IMR-90 (cell line): Measurements from ENCODE around the gene TRIM44. TPM values are rescaled to one million over a fixed set of nuclear protein-coding genes. Genes with fewer than 3 reads are reported as not detected.

Source experiments
- ATAC-seq: fragments of 200-7000 bp; cut with Tn5 transposase; 2 replicates; pipeline ENCODE4 v1.9.1; 2020; ENCODE audit warnings: low read depth, mild to moderate bottlenecking, moderate library complexity
- BruUV-seq: library from RNA; stranded (reverse); fragments of 400-500 nt; replicated peaks from 2 replicates; lab custom pipeline; 2021; lab: Mats Ljungman, UMichigan
- CTCF ChIA-PET: fragments of 300-600 bp; formaldehyde crosslinking; extraction: SDS; loops from one replicate; lab custom pipeline; 2021; ENCODE audit warnings: antibody characterized with exemption; lab: Yijun Ruan, JAX
- POLR2A ChIA-PET: fragments of 300-600 bp; sonication (Branson Sonifier 250); formaldehyde crosslinking; loops from one replicate; lab custom pipeline; 2022; ENCODE audit warnings: antibody characterized with exemption; ENCODE audit not compliant: unreplicated experiment; lab: Charles Lee
- DNase-seq: peaks from one replicate; pipeline ENCODE4 v3.0.0; 2013
- H2AFZ ChIP-seq: replicated peaks from 2 replicates; pipeline ENCODE3; 2013; ENCODE audit warnings: low read length, mild to moderate bottlenecking; ENCODE audit not compliant: poor library complexity
- H2AK5ac ChIP-seq: 2 replicates; pipeline ENCODE4 v1.6.1; 2013; ENCODE audit warnings: low read depth, low read length, inconsistent platforms
- H2AK9ac ChIP-seq: replicated peaks from 2 replicates; pipeline ENCODE3; 2013; ENCODE audit warnings: mild to moderate bottlenecking, low read depth, low read length, moderate library complexity; ENCODE audit not compliant: poor library complexity
- H2BK120ac ChIP-seq: 2 replicates; pipeline ENCODE4 v1.6.1; 2013; ENCODE audit warnings: low read depth, low read length, inconsistent platforms
- H2BK15ac ChIP-seq: 3 replicates; pipeline ENCODE4 v1.6.1; 2013; ENCODE audit warnings: low read depth, low read length, inconsistent platforms
- H2BK20ac ChIP-seq: 2 replicates; pipeline ENCODE4 v1.6.1; 2013; ENCODE audit warnings: low read depth, mild to moderate bottlenecking, inconsistent platforms, low read length, moderate library complexity
- H2BK5ac ChIP-seq: 2 replicates; pipeline ENCODE4 v1.6.1; 2013; ENCODE audit warnings: mild to moderate bottlenecking, low read depth, low read length, inconsistent platforms; ENCODE audit not compliant: poor library complexity, severe bottlenecking
- H3K14ac ChIP-seq: replicated peaks from 2 replicates; pipeline ENCODE4 v1.6.1; 2013; ENCODE audit warnings: low read depth, low read length, inconsistent platforms
- H3K18ac ChIP-seq: 2 replicates; pipeline ENCODE4 v1.6.1; 2013; ENCODE audit warnings: low read depth, low read length, control low read depth
- H3K23ac ChIP-seq: 2 replicates; pipeline ENCODE4 v1.6.1; 2013; ENCODE audit warnings: low read depth, low read length, inconsistent platforms
- H3K27ac ChIP-seq: 2 replicates; pipeline ENCODE4 v1.5.1; 2013; ENCODE audit warnings: mild to moderate bottlenecking, control low read depth, low read length; ENCODE audit not compliant: insufficient read depth
- H3K27me3 ChIP-seq: 2 replicates; pipeline ENCODE4 v1.6.1; 2013; ENCODE audit warnings: low read length; ENCODE audit not compliant: control insufficient read depth, insufficient read depth
- H3K36me3 ChIP-seq: 2 replicates; pipeline ENCODE4 v1.6.1; 2013; ENCODE audit warnings: low read length, mixed read lengths; ENCODE audit not compliant: control insufficient read depth, insufficient read depth
- H3K4ac ChIP-seq: 2 replicates; pipeline ENCODE4 v1.6.1; 2013; ENCODE audit warnings: low read depth, low read length, inconsistent platforms
- H3K4me1 ChIP-seq: 2 replicates; pipeline ENCODE4 v1.6.1; 2013; ENCODE audit warnings: low read length, mixed read lengths; ENCODE audit not compliant: control insufficient read depth, insufficient read depth
- H3K4me2 ChIP-seq: 2 replicates; pipeline ENCODE4 v1.6.1; 2013; ENCODE audit warnings: low read depth, mild to moderate bottlenecking, control low read depth, low read length, moderate library complexity
- H3K4me3 ChIP-seq: 2 replicates; pipeline ENCODE4 v1.5.1; 2013; ENCODE audit warnings: low read depth, mild to moderate bottlenecking, control low read depth, low read length, moderate library complexity; ENCODE audit not compliant: insufficient read depth
- H3K56ac ChIP-seq: 2 replicates; pipeline ENCODE4 v1.6.1; 2013; ENCODE audit warnings: low read length, inconsistent platforms; ENCODE audit not compliant: insufficient read depth; ENCODE audit errors: extremely low read depth
- H3K79me1 ChIP-seq, 2 experiments: 2 replicates each; pipeline ENCODE4 v1.6.1; 2013; ENCODE audit warnings: low read length in 2 of 2, inconsistent platforms in 1 of 2, low read depth in 1 of 2
- H3K9ac ChIP-seq: 2 replicates; pipeline ENCODE4 v1.6.1; 2013; ENCODE audit warnings: low read depth, low read length, control low read depth
- H3K9me1 ChIP-seq: 2 replicates; pipeline ENCODE4 v1.6.1; 2013; ENCODE audit warnings: low read length, inconsistent platforms; ENCODE audit not compliant: insufficient read depth
- H3K9me3 ChIP-seq: 2 replicates; pipeline ENCODE4 v1.6.1; 2013; ENCODE audit warnings: low read length; ENCODE audit not compliant: control insufficient read depth, insufficient read depth
- H4K20me1 ChIP-seq: 2 replicates; pipeline ENCODE4 v1.6.1; 2013; ENCODE audit warnings: low read length, inconsistent platforms; ENCODE audit not compliant: insufficient read depth
- H4K5ac ChIP-seq: 2 replicates; pipeline ENCODE4 v1.6.1; 2013; ENCODE audit warnings: mild to moderate bottlenecking, low read depth, low read length, control low read depth
- H4K8ac ChIP-seq, 2 experiments: 2 replicates each; pipeline ENCODE4 v1.6.1; 2013; ENCODE audit warnings: low read depth in 2 of 2, low read length in 2 of 2, control low read depth in 1 of 2, inconsistent platforms in 1 of 2
- H4K91ac ChIP-seq: 2 replicates; pipeline ENCODE4 v1.6.1; 2013; ENCODE audit warnings: low read depth, low read length, inconsistent platforms; ENCODE audit not compliant: insufficient read depth
- BHLHE40 ChIP-seq: fragments of 150-350 bp; IDR thresholded peaks from 2 replicates; pipeline ENCODE4 v1.6.1; 2016; ENCODE audit warnings: mild to moderate bottlenecking, low read depth, low read length
- CEBPB ChIP-seq: IDR thresholded peaks from 2 replicates; pipeline ENCODE4 v1.6.1; 2012; ENCODE audit warnings: low read depth, low read length, improper control_type of control experiment
- CHD1 ChIP-seq: IDR thresholded peaks from 2 replicates; pipeline ENCODE4 v1.6.1; 2012; ENCODE audit warnings: low read depth, low read length, improper control_type of control experiment
- FOS ChIP-seq: fragments of 150-350 bp; IDR thresholded peaks from 2 replicates; pipeline ENCODE4 v1.6.1; 2016; ENCODE audit warnings: low read depth, low read length
- MAFK ChIP-seq: IDR thresholded peaks from 2 replicates; pipeline ENCODE4 v1.6.1; 2012; ENCODE audit warnings: low read depth, low read length, improper control_type of control experiment
- MXI1 ChIP-seq: IDR thresholded peaks from 2 replicates; pipeline ENCODE4 v1.6.1; 2012; ENCODE audit warnings: low read depth, mild to moderate bottlenecking, low read length, moderate library complexity, borderline replicate concordance
- NFE2L2 ChIP-seq: fragments of 150-350 bp; IDR thresholded peaks from 2 replicates; pipeline ENCODE4 v1.6.1; 2016; ENCODE audit warnings: low read depth, mild to moderate bottlenecking, low read length
- RAD21 ChIP-seq: IDR thresholded peaks from 2 replicates; pipeline ENCODE4 v1.6.1; 2012; ENCODE audit warnings: low read length, improper control_type of control experiment
- WGBS, 2 experiments: methylation state at CpG; one replicate each; pipeline versions ENCODE4 v1.1.5 to v1.1.7; 2013; ENCODE audit warnings: missing lambda C conversion rate in 2 of 2; ENCODE audit not compliant: insufficient read length in 1 of 2; ENCODE audit errors: extremely low coverage in 2 of 2; 5-methylcytosine and 5-hydroxymethylcytosine counted together
- dilution Hi-C: fragments of 300-500 bp; cut with HindIII; formaldehyde crosslinking; loops from one replicate; pipeline ENCODE4 v1.14.3; 2018; ENCODE audit warnings: low sequenced_read_pairs; ENCODE audit not compliant: unreplicated experiment
- in situ Hi-C: fragments of 300-500 bp; cut with MboI; formaldehyde crosslinking; loops from 3 replicates; pipeline ENCODE4 v1.14.3; 2019; ENCODE audit warnings: low sequenced_read_pairs, inconsistent platforms, mixed read lengths
- intact Hi-C: fragments of 100-400 bp; cut with micrococcal nuclease; formaldehyde crosslinking; loops from 2 replicates; pipeline ENCODE4 v1.10.0; 2022
- polyA plus RNA-seq, 3 experiments: library from polyadenylated mRNA; depleted of rRNA; stranded (reverse); fragments of >200 nt; gene quantifications; 2 replicates each; pipeline ENCODE4 v1.2.3, GENCODE V29; 2012; ENCODE audit warnings: low replicate concordance in 1 of 3
- total RNA-seq: library from RNA; depleted of rRNA; stranded (reverse); fragments of >200 nt; gene quantifications from 2 replicates; pipeline ENCODE4 v1.2.3, GENCODE V29; 2012
- TF ChIP-seq, protein P1 (sequence below): conservative IDR thresholded peaks from 2 replicates; pipeline ENCODE4 v1.5.1; 2012; ENCODE audit warnings: mild to moderate bottlenecking, low read depth, low read length, improper control_type of control experiment
- TF ChIP-seq, protein P2 (sequence below): fragments of 150-350 bp; IDR thresholded peaks from 2 replicates; pipeline ENCODE4 v1.6.1; 2016; ENCODE audit warnings: low read depth, mild to moderate bottlenecking, low read length, moderate library complexity, borderline replicate concordance

The TRIM44 gene
- total and polyA plus RNA-seq, 2 of the 4 experiments (the other 2 are of a cell fraction) = 50.7 to 104 TPM

DNA sequence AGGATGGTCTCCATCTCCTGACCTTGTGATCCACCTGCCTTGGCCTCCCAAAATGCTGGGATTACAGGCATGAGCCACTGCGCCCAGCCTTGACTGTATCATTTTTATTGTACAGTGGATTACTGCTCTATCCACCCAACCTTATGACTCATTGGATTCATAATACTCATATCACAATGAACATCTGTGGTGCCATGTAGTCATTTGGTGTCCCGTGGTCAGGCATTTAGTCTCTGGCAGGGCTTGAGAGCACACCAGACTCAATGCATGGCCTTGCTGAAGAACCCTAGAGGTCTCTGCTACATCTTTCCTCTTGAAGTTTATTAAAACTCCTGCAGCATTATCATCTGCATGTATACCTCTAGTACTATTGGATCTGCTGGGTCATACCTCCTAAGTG is 183.3 kb downstream of the TRIM44 start:
- no TSS peak for BruUV-seq
- no peak for ATAC-seq

More for the DNA sequence above, 183.3 kb downstream of the TRIM44 start:
- H3K9ac ChIP-seq = no peak overlapping the region
- H4K20me1 ChIP-seq = no peaks in the 10 kb centered on the region
- POLR2A ChIA-PET = no interaction called here
- in situ Hi-C loops (no loop called here), intact Hi-C loops (loop anchor here (5.0 kb wide), 1 partner anchor 76 kb away; no protein-coding TSS in a partner anchor), dilution Hi-C loops (no loop called here)
- H3K18ac ChIP-seq = no peak overlapping the region
- no peak overlapping the region for H2BK120ac ChIP-seq
- H3K14ac ChIP-seq = no peak overlapping the region
- TF ChIP-seq MXI1 = no peak
- TF ChIP-seq NFE2L2 = no peak
- TF ChIP-seq CHD1 = no peak
- no peak for TF ChIP-seq BHLHE40
- TF ChIP-seq RAD21 = no peak
- TF ChIP-seq, protein P1, sequence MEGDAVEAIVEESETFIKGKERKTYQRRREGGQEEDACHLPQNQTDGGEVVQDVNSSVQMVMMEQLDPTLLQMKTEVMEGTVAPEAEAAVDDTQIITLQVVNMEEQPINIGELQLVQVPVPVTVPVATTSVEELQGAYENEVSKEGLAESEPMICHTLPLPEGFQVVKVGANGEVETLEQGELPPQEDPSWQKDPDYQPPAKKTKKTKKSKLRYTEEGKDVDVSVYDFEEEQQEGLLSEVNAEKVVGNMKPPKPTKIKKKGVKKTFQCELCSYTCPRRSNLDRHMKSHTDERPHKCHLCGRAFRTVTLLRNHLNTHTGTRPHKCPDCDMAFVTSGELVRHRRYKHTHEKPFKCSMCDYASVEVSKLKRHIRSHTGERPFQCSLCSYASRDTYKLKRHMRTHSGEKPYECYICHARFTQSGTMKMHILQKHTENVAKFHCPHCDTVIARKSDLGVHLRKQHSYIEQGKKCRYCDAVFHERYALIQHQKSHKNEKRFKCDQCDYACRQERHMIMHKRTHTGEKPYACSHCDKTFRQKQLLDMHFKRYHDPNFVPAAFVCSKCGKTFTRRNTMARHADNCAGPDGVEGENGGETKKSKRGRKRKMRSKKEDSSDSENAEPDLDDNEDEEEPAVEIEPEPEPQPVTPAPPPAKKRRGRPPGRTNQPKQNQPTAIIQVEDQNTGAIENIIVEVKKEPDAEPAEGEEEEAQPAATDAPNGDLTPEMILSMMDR = no peak
- no peak for TF ChIP-seq MAFK
- TF ChIP-seq CEBPB = no peak
- no peak for TF ChIP-seq FOS
- TF ChIP-seq, protein P2, sequence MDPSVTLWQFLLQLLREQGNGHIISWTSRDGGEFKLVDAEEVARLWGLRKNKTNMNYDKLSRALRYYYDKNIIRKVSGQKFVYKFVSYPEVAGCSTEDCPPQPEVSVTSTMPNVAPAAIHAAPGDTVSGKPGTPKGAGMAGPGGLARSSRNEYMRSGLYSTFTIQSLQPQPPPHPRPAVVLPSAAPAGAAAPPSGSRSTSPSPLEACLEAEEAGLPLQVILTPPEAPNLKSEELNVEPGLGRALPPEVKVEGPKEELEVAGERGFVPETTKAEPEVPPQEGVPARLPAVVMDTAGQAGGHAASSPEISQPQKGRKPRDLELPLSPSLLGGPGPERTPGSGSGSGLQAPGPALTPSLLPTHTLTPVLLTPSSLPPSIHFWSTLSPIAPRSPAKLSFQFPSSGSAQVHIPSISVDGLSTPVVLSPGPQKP = no peak
- no peak overlapping the region for H2BK20ac ChIP-seq
- H3K23ac ChIP-seq = no peak overlapping the region
- no peaks in the 10 kb centered on the region for H3K79me1 ChIP-seq
- no peak overlapping the region for H3K4me2 ChIP-seq
- H3K36me3 ChIP-seq = no peaks in the 10 kb centered on the region
- H3K27me3 ChIP-seq = peaks cover 37% of the 10 kb centered on the region
- H2BK15ac ChIP-seq = no peak overlapping the region
- H4K5ac ChIP-seq = no peak overlapping the region
- H3K4me1 ChIP-seq = no peaks in the 10 kb centered on the region
- no peak overlapping the region for H4K8ac ChIP-seq
- no peak overlapping the region for H3K4me3 ChIP-seq
- no peaks in the 10 kb centered on the region for H3K9me1 ChIP-seq
- H3K9me3 ChIP-seq = no peaks in the 10 kb centered on the region
- WGBS, 2 experiments = 69% methylated on average over 2 of the region's 2 CpGs; no CpG with 5 or more reads in 1 of the 2 experiments
- DNase-seq = no peak
- H3K27ac ChIP-seq = no peak overlapping the region
- no peak overlapping the region for H3K56ac ChIP-seq
- H2AFZ ChIP-seq = no peak overlapping the region
- H2AK5ac ChIP-seq = no peak overlapping the region
- no peak overlapping the region for H2BK5ac ChIP-seq
- H3K4ac ChIP-seq = no peak overlapping the region
- no peak overlapping the region for H4K91ac ChIP-seq
- no peak overlapping the region for H2AK9ac ChIP-seq
- CTCF ChIA-PET = no interaction called here
